HG03045 (cell line): ENCODE data around the gene TRIM68.

ENCODE experiments used
- ATAC-seq: cut with Tn5 transposase; IDR thresholded peaks from one replicate; pipeline ENCODE4 v1.9.1; 2021; ENCODE audit warnings: mild to moderate bottlenecking, moderate library complexity; ENCODE audit not compliant: unreplicated experiment

TRIM68 gene

GRCh38 chr11:4607781-4608666 lies at the start of gene TRIM68:
Gene TRIM68, minus strand, starts transcription at chr11:4608231. Its CDS starts 2,727 bp downstream, at chr11:4605504.
- ATAC-seq = peak; percentile 100

DNA sequence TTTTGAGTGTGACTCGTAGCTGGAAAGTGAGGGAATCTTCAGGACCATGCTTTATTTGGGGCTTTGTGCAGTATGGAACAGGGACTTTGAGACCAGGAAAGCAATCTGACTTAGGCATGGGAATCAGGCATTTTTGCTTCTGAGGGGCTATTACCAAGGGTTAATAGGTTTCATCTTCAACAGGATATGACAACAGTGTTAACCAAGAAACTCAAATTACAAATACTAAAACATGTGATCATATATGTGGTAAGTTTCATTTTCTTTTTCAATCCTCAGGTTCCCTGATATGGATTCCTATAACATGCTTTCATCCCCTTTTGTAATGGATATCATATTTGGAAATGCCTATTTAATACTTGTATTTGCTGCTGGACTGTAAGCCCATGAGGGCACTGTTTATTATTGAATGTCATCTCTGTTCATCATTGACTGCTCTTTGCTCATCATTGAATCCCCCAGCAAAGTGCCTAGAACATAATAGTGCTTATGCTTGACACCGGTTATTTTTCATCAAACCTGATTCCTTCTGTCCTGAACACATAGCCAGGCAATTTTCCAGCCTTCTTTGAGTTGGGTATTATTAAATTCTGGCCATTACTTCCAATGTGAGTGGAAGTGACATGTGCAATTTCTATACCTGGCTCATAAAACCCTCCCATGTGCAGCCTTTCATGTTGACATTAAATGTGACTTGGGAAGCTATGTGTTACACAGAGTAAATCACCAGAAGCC lies 46.8 kb upstream of the TRIM68 start:
- ATAC-seq = no peak

DNA sequence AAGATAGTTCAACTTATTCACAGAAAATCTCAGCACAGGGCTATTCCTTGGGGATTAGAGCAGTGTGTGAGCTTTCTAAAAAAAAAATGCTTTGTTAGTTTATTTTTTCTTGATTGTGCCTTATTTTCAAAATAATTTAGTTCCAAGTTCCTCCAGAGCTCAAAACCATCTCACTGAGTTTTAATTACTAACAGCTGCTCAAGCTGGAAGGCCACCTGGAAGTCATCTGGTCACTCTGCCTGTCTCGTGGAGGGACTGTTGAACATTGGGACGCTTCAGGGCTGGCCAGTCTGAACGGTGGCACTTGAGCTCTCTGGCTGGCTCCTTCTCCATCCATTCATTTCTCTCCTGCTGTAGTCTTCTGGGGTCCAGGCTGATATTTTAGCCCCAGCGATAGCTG lies 39.7 kb upstream of the TRIM68 start:
- no peak for ATAC-seq

- no peak for ATAC-seq
These were observed 37.9 kb upstream of the TRIM68 start for GRCh38 chr11:4645974-4646373.

- no peak for ATAC-seq
These were observed 36.2 kb upstream of the TRIM68 start for GRCh38 chr11:4644233-4644632.

- ATAC-seq = no peak
These were observed 35.7 kb upstream of the TRIM68 start, which contains the start of gene OR51E1 for GRCh38 chr11:4643682-4644081. Gene OR51E1, plus strand, starts transcription at chr11:4643982. Its CDS starts 8,545 bp downstream, at chr11:4652527.

DNA sequence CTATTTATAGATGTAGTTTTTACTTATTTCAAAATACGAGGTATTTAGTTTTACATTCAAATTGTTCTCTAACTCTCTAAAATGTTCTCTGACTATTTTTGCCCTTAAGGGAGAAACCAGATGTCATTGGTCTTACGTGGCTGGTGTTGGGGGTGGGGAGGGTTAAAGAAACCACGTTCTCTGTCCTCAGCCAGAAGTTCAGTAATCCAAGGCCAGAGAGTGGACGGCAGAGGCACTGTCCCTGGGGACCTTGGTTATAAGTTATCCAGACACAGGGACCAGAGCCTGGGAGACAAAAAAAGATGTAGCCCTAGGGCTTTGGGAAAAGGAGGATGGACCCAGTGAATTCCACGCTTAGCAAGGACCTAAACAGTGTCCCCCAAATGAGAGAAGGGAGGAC lies 35.0 kb upstream of the TRIM68 start:
- no peak for ATAC-seq

- no peak for ATAC-seq
These were observed 34.0 kb upstream of the TRIM68 start for GRCh38 chr11:4642043-4642442.

GRCh38 chr11:4641501-4641900 lies 33.5 kb upstream of the TRIM68 start:
- no peak for ATAC-seq

DNA sequence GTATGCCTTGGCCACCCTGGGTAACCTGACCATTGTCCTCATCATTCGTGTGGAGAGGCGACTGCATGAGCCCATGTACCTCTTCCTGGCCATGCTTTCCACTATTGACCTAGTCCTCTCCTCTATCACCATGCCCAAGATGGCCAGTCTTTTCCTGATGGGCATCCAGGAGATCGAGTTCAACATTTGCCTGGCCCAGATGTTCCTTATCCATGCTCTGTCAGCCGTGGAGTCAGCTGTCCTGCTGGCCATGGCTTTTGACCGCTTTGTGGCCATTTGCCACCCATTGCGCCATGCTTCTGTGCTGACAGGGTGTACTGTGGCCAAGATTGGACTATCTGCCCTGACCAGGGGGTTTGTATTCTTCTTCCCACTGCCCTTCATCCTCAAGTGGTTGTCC lies 31.9 kb upstream of the TRIM68 start:
- no peak for ATAC-seq

DNA sequence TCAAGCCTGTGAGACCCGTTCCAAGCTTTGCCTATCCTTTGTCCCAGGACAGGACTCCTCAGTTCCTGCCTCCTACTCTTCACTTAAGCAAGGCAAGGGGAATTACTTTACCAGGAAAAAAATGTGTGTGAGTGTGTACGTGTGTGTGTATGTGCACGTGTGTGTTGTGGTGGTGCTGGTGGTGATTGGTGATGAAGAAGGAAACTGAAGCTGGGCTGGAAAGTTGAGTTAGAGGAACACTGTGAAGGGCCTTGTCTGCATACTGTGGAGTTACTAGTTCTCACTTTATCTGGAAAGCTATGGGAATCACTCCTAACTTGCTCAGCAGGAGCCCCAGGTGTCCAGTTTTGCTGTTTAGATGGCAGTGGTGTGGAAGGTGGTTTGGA lies 29.6 kb upstream of the TRIM68 start:
- no peak for ATAC-seq

DNA sequence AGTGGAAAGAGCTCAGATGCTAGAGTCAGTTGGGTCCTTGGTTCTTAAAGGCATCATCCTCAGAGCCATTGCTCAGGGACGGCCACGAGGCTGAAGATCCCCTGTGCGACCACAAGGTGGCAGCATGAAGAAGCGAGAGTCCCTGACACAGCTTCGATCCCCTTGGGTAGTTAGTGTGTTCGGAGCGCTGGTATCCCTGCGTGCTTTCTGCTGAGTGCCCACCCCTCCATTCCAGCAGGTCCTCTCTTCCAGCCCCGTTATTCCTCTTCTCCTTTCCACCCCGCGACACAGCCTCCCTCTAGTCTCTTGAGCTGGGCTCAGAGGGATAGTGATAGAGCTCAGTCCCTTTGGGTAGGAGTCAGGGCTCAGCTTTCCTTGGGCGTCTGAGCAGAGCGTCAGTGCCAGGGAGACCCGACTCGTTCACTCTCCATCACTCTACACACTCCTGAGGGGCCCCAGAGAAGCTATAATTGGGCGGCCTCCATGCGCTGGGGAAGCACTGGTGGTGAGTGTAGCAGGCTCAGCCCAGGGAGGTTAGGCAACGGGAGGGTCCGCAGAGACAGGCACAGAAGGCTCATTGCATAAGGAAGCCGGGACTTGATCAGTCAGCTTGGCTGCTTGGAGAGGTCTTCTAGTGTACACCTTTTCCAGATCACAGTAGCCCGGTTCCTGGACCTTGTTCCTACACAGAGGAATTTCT lies 29.1 kb upstream of the TRIM68 start, which contains the start of gene OR51D1:
Gene OR51D1 (plus strand): TSS at position 516 of the 700 bp plus-strand sequence. CDS start 2,314 bp downstream, outside the sequence.
- ATAC-seq = peak; percentile 88

DNA sequence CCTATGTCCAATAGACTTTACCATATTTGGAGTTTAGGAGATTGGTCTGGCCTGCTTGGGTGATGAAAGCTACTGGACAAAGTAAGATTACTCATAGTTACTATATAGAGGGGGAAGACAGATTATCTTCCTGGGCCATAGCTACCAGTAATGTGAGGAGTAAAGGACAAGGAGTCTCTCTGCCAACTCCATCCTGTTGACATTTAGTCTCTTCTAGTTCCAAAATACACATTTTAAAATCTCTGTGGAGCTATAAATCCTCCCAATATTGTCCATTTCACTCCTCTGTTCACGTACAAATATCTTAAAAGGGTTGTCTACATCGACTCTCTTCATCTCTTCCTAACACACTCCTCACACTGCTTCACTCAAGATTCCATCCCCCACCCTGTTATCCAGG lies 28.1 kb upstream of the TRIM68 start:
- ATAC-seq = no peak

DNA sequence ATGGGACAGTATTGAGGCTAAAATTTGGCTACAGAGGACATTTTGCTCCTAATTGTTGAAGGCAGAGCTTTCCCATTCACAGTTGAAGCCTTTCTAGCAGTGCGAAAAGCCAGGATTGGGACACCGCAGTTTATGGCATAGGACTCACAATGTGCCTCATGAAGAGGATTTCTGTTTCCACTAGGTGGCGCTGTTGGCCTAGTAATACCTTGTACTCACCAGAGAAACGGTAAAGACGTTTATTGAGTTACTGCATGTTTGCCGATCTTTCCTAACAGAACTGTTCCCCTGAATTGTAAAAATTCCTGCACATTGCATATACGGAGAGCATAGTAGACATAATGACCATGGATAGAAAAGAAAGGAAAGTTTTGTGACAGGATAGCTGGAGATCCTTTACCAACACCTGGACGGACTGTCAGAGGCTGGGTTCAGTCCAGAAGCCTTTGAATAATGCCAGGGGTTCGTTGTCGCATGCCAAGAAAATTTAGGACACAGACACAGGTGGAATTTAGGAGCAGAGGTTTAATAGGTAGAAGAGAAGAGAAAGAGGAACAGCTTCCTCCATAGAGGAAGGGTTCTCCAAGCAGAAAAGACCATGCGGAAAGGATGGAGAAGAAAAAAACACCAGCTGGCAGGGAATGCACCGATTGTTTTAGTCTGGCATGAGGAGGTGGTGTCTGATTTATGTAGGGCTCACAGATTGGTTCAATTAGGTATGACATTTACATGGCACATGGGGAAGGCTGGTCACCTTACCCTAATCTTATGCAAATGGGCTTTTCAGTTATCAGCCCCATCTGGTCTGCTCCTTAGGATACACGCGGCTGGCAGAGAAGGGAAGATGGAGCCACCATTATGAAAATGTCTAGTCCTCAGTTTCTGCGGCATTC lies 18.4 kb upstream of the TRIM68 start:
- no peak for ATAC-seq

DNA sequence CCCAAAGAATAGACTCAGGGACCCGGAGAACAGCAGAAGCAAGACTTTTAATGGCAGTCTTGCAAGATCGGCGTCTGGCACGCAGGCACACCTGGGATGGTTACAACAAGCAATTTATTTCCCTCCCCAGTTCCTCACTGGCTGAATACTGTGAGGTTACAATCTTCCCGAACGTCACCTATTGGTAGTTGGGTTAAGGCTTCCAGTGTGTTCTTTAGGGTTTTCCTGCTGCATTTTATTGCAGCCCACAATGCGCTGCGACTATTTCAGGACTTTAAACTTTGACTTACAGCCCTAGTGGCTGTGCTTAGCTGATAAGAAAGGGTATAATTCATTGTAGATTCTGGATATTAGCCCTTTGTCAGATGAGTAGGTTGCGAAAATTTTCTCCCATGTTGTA lies 11.5 kb upstream of the TRIM68 start:
- no peak for ATAC-seq

DNA sequence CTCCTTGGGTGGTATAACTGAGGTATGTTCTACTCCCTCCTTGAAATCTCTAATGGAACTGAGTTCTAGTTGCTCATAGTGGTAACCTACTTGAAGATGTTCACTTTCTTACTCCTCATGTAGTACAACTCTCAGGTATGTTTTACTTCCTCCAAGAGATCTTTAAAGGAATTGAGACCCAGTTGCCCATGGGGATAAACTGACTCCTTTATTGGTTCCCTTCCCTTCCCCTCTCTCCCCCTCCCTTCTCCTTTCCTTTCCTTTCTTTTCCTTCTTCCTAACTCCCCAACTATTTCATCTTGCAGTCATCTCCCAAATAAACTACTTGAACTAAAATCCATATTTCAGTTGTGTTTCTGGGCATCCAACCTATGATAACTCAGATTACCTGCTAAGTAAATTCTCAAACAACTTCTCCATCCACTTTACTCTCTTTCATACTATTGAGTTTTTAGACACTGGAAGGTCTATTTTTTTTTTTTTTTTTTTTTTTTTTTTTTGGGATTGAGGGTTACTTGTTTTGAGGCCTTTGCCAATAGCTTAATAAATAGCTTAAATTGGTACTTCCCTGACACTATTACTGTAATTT lies 7.9 kb upstream of the TRIM68 start:
- no peak for ATAC-seq

DNA sequence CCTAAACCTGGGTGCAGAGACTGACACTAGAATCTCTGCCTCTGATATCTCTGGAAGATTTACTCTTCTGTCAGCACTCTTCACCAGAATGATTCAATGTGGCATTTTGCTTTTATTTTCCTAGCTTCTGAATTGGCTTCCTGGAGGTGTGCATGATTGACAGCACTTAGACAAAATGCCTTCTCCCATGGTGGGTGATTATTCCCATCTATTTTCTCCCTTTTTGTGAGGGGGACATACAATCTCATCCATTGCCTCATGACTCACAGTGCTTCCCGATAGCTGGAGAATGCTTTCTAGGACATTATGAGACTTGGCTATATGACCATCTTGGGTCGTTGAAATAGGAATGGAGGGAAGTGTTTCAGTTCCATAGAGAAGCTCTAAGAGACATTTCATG lies 4.0 kb upstream of the TRIM68 start:
- ATAC-seq = no peak

- no peak for ATAC-seq
These were observed 2.4 kb upstream of the TRIM68 start for GRCh38 chr11:4610258-4610935.

GRCh38 chr11:4607096-4607495 lies 935 bp downstream of the TRIM68 start:
- no peak for ATAC-seq
